GM18858 (cell line): ENCODE measurements around the gene KCTD2.

ENCODE experiments used
- ATAC-seq: cut with Tn5 transposase; IDR thresholded peaks from one replicate; pipeline ENCODE4 v1.9.1; 2021; ENCODE audit not compliant: unreplicated experiment

The KCTD2 gene

GRCh38 chr17:75094871-75095399 lies 47.9 kb downstream of the KCTD2 start:
- no peak for ATAC-seq

- no peak for ATAC-seq
Observed at GRCh38 chr17:75096082-75096625, 49.1 kb downstream of the KCTD2 start.

- no peak for ATAC-seq
Observed at GRCh38 chr17:75097865-75098264, 50.8 kb downstream of the KCTD2 start.

GRCh38 chr17:75098861-75099260 lies 51.8 kb downstream of the KCTD2 start:
- ATAC-seq = no peak

GRCh38 chr17:75099881-75100595 lies 53.0 kb downstream of the KCTD2 start:
- no peak for ATAC-seq

- no peak for ATAC-seq
Observed at GRCh38 chr17:75102385-75102821, 55.4 kb downstream of the KCTD2 start.

GRCh38 chr17:75103601-75104554 lies 56.9 kb downstream of the KCTD2 start:
- ATAC-seq = no peak

GRCh38 chr17:75105126-75106080 lies 58.4 kb downstream of the KCTD2 start:
- no peak for ATAC-seq

- ATAC-seq = no peak
Observed at GRCh38 chr17:75108193-75108592, 61.2 kb downstream of the KCTD2 start.

- no peak for ATAC-seq
Observed at GRCh38 chr17:75109046-75109406, 62.0 kb downstream of the KCTD2 start.

- peak; percentile 39 for ATAC-seq
Observed at GRCh38 chr17:75109407-75110233, 62.6 kb downstream of the KCTD2 start, which contains the start of gene ARMC7. Gene ARMC7, plus strand, starts transcription at chr17:75109969. Its CDS starts 320 bp downstream, at chr17:75110289.

GRCh38 chr17:75110234-75110937 lies 63.4 kb downstream of the KCTD2 start:
- no peak for ATAC-seq

- ATAC-seq = no peak
Observed at GRCh38 chr17:75111777-75112335, 64.8 kb downstream of the KCTD2 start.

- no peak for ATAC-seq
Observed at GRCh38 chr17:75113798-75114551, 67.0 kb downstream of the KCTD2 start.

GRCh38 chr17:75114552-75115314 lies 67.7 kb downstream of the KCTD2 start:
- ATAC-seq = no peak
